Measurements from ENCODE around the gene CHAT.

Gene CHAT

DNA sequence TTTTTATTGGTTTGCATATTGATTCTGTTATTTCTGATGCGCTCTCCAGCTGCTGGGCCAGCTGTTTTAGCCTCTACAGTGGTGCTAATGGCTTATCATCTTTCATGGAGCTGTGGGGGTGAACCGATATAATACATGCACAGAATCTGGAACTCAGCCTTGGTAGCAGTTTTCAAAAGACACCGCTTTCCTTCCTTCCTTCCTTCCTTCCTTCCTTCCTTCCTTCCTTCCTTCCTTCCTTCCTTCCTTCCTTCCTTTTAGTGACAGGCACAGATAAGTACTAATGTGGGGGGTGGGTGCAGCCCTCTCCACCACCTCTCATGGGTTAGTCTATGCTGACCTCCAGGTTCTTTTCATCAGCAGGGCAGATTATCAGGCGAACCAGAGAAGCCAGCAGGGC, 33.7 kb downstream of the CHAT start:
- Histone ChIP-seq H3K36me3 (ENCODE audit: insufficient read depth, low read length) (no peaks in the 10 kb centered on the region), H3K4me3 (ENCODE audit: low read depth, low read length) (no peak overlapping the region), H3K4me1 (ENCODE audit: control insufficient read depth, insufficient read depth, low read length, unreplicated experiment) (no peaks in the 10 kb centered on the region), H3K27me3 (ENCODE audit: insufficient read depth, low read length) (peaks cover 71% of the 10 kb centered on the region), H3K27ac (ENCODE audit: low read depth, low read length) (no peak overlapping the region), H3K79me2 (ENCODE audit: control insufficient read depth, insufficient read depth, low read length, unreplicated experiment) (no peaks in the 10 kb centered on the region), H2AFZ (ENCODE audit: low read length, unreplicated experiment) (no peak overlapping the region)

GRCh38 chr10:49647985-49648795, 34.4 kb downstream of the CHAT start:
- Histone ChIP-seq H3K4me3 (ENCODE audit: low read depth, low read length) (no peak overlapping the region), H3K27me3 (ENCODE audit: insufficient read depth, low read length) (peaks cover 77% of the 10 kb centered on the region), H3K79me2 (ENCODE audit: control insufficient read depth, insufficient read depth, low read length, unreplicated experiment) (no peaks in the 10 kb centered on the region), H3K36me3 (ENCODE audit: insufficient read depth, low read length) (no peaks in the 10 kb centered on the region), H3K27ac (ENCODE audit: low read depth, low read length) (no peak overlapping the region), H2AFZ (ENCODE audit: low read length, unreplicated experiment) (no peak overlapping the region), H3K4me1 (ENCODE audit: control insufficient read depth, insufficient read depth, low read length, unreplicated experiment) (no peaks in the 10 kb centered on the region)

DNA sequence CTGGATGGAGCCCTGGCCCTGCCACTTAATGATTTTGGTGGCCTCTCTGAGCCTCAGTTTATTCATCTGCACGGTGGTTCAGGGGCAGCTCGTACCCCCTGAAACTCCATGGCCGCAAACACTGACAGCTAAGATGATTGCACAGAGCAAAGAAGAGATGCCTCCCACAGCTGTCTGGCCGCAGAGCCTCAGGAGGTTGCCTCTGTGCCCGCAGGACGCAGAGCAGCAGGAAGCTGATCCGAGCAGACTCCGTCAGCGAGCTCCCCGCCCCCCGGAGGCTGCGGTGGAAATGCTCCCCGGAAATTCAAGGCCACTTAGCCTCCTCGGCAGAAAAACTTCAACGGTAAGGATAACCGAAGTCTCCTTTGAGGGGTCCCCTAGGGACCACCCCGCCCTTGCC, 35.5 kb downstream of the CHAT start:
- Histone ChIP-seq H3K36me3 (ENCODE audit: insufficient read depth, low read length) (no peaks in the 10 kb centered on the region), H3K79me2 (ENCODE audit: control insufficient read depth, insufficient read depth, low read length, unreplicated experiment) (no peaks in the 10 kb centered on the region), H2AFZ (ENCODE audit: low read length, unreplicated experiment) (no peak overlapping the region), H3K27ac (ENCODE audit: low read depth, low read length) (no peak overlapping the region), H3K4me3 (ENCODE audit: low read depth, low read length) (no peak overlapping the region), H3K4me1 (ENCODE audit: control insufficient read depth, insufficient read depth, low read length, unreplicated experiment) (no peaks in the 10 kb centered on the region), H3K27me3 (ENCODE audit: insufficient read depth, low read length) (peaks cover 76% of the 10 kb centered on the region)

DNA sequence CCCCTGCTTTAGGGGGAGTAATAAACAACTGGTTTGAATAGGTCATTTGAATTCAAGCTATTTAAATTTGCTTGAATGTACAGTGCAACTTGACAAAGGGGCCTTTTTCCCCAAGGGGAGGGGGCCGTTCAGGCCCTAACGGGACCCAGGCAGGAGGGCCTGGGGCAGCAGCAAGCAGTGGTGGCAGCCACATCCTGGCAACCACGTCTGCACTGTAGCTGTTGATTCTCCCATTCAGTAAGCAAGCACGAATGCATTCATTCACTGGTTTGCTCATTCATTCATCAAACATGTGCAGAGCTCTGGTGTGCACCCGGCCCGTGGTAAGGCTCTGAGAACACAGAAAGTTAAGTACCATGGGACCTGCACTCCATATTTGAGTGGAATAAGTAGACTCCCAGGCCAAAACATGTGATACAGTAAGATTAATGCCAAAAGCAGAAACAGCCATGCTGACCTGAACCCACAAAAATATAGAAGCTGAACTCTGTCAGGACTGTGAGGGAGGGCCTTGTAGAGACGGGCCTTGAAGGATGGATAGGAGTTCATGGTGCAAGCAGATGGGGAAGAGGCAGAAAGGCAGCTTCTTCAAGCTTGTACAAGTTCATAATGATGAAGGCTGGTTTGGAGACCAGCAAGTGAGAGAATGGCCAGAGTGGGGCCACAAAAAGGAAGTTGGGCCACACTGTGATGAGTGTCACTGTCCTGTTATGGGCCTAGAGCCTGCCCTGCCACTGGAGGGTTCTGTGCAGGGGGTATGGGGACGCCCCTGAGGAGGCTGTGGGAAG, 36.3 kb downstream of the CHAT start:
- no peaks in the 10 kb centered on the region for H3K36me3 ChIP-seq (ENCODE audit: insufficient read depth, low read length)
- peaks cover 76% of the 10 kb centered on the region for H3K27me3 ChIP-seq (ENCODE audit: insufficient read depth, low read length)
- H3K27ac ChIP-seq (ENCODE audit: low read depth, low read length), result no peak overlapping the region
- no peaks in the 10 kb centered on the region for H3K4me1 ChIP-seq (ENCODE audit: control insufficient read depth, insufficient read depth, low read length, unreplicated experiment)
- H3K79me2 ChIP-seq (ENCODE audit: control insufficient read depth, insufficient read depth, low read length, unreplicated experiment), result no peaks in the 10 kb centered on the region
- no peak overlapping the region for H2AFZ ChIP-seq (ENCODE audit: low read length, unreplicated experiment)
- no peak overlapping the region for H3K4me3 ChIP-seq (ENCODE audit: low read depth, low read length)

GRCh38 chr10:49650724-49651034, 36.8 kb downstream of the CHAT start:
- Histone ChIP-seq H2AFZ (ENCODE audit: low read length, unreplicated experiment) (no peak overlapping the region), H3K4me3 (ENCODE audit: low read depth, low read length) (no peak overlapping the region), H3K4me1 (ENCODE audit: control insufficient read depth, insufficient read depth, low read length, unreplicated experiment) (no peaks in the 10 kb centered on the region), H3K27ac (ENCODE audit: low read depth, low read length) (no peak overlapping the region), H3K36me3 (ENCODE audit: insufficient read depth, low read length) (no peaks in the 10 kb centered on the region), H3K27me3 (ENCODE audit: insufficient read depth, low read length) (peaks cover 75% of the 10 kb centered on the region), H3K79me2 (ENCODE audit: control insufficient read depth, insufficient read depth, low read length, unreplicated experiment) (no peaks in the 10 kb centered on the region)

GRCh38 chr10:49651039-49651835, 37.4 kb downstream of the CHAT start:
- Histone ChIP-seq H3K4me1 (ENCODE audit: control insufficient read depth, insufficient read depth, low read length, unreplicated experiment) (no peaks in the 10 kb centered on the region), H3K79me2 (ENCODE audit: control insufficient read depth, insufficient read depth, low read length, unreplicated experiment) (no peaks in the 10 kb centered on the region), H2AFZ (ENCODE audit: low read length, unreplicated experiment) (no peak overlapping the region), H3K4me3 (ENCODE audit: low read depth, low read length) (no peak overlapping the region), H3K36me3 (ENCODE audit: insufficient read depth, low read length) (no peaks in the 10 kb centered on the region), H3K27me3 (ENCODE audit: insufficient read depth, low read length) (peaks cover 76% of the 10 kb centered on the region), H3K27ac (ENCODE audit: low read depth, low read length) (no peak overlapping the region)

DNA sequence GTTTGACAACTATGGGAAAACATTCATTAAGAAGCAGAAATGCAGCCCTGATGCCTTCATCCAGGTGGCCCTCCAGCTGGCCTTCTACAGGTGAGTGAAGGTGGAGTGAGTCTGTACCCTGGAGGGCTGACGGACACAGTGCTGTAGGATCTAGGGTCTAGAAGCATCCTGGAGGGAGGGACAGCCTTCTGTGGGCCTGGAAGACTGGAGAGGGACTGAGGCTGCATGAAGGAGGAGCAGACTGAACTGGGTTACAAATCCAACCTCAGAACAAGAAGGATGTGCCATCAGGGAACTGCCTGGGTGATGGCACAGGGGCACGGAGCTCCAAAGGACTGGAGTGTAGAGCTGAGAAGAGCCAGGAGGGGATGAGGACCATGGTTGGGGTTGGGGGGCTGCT, 38.1 kb downstream of the CHAT start:
- Histone ChIP-seq H3K79me2 (ENCODE audit: control insufficient read depth, insufficient read depth, low read length, unreplicated experiment) (no peaks in the 10 kb centered on the region), H3K4me3 (ENCODE audit: low read depth, low read length) (no peak overlapping the region), H3K4me1 (ENCODE audit: control insufficient read depth, insufficient read depth, low read length, unreplicated experiment) (no peaks in the 10 kb centered on the region), H3K36me3 (ENCODE audit: insufficient read depth, low read length) (no peaks in the 10 kb centered on the region), H3K27ac (ENCODE audit: low read depth, low read length) (no peak overlapping the region), H3K27me3 (ENCODE audit: insufficient read depth, low read length) (peaks cover 75% of the 10 kb centered on the region), H2AFZ (ENCODE audit: low read length, unreplicated experiment) (no peak overlapping the region)

DNA sequence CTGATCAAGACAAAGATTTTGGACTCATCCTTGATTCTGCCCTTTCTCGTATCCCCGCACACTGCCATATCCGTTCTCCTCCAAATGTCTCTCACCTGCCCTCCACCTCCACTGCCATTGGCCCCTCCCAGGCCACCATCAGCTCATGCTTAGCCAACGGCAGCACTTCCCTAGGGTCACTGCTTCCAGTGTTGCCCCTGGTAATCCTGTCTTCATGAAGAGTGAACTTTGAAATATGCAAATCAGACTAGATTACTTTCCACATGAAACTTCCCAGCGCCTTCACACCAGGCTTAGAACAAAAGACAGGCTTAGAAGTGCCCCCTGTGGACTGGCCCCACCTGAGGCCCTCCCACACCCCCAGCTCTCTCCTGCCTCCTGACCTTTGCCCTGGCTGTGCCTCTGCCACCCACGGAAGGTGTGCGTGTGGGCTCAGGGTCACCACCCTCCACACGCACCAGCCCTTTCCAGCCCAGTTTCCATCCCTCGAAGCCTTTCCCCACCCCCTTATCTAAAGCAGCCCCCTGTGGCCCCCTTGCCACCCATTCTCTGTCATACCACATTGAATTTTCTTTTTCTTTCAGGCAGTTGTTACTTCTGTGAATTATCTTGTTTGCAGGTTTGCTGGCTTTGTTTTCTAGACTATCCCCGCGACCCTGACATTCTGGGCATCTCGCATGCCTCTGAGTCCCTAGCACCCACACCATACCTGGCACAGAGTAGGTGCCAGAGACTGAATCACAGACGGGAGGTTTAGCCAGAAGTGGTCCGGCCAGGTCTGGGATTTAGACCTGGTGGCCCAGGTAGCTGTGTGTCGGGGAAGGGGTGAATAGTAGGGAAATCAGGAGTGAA, 38.8 kb downstream of the CHAT start:
- Histone ChIP-seq H3K27ac (ENCODE audit: low read depth, low read length) (no peak overlapping the region), H3K4me1 (ENCODE audit: control insufficient read depth, insufficient read depth, low read length, unreplicated experiment) (no peaks in the 10 kb centered on the region), H3K79me2 (ENCODE audit: control insufficient read depth, insufficient read depth, low read length, unreplicated experiment) (no peaks in the 10 kb centered on the region), H3K4me3 (ENCODE audit: low read depth, low read length) (no peak overlapping the region), H3K36me3 (ENCODE audit: insufficient read depth, low read length) (no peaks in the 10 kb centered on the region), H3K27me3 (ENCODE audit: insufficient read depth, low read length) (peaks cover 75% of the 10 kb centered on the region), H2AFZ (ENCODE audit: low read length, unreplicated experiment) (no peak overlapping the region)

DNA sequence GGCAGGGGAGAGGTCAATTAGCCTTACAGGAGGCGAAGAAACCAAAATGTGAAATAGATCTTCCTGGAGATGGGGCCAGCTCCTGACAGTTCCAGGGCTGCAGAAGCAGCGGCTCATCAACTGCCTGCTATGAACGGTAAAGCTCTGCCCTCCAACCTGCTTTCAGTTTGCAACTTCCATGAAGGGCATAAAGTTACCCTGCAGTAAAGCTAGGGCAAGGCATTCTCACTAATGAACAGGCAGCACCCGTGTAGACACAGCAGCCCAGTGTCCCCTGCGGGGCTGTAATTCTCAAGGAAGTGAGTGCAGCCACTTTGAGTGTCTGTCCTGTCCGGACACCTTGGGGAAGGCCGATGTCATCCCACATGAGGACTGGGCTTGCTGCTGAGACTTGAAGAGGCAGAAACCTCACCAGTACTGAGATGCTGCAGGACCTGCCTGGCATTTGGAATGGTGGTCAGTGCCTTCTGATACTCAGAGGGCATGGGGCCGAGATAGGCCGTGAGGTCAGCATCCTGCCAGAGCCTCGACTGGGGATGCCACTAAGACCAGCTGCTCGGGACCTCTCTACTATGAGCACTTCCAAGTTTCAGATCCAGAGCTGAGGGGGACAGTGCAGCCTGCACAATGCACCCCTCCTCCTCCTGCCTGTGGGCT, 39.6 kb downstream of the CHAT start:
- H3K4me3 ChIP-seq (ENCODE audit: low read depth, low read length), result no peak overlapping the region
- H3K79me2 ChIP-seq (ENCODE audit: control insufficient read depth, insufficient read depth, low read length, unreplicated experiment), result no peaks in the 10 kb centered on the region
- H3K36me3 ChIP-seq (ENCODE audit: insufficient read depth, low read length), result no peaks in the 10 kb centered on the region
- no peak overlapping the region for H2AFZ ChIP-seq (ENCODE audit: low read length, unreplicated experiment)
- peaks cover 73% of the 10 kb centered on the region for H3K27me3 ChIP-seq (ENCODE audit: insufficient read depth, low read length)
- no peaks in the 10 kb centered on the region for H3K4me1 ChIP-seq (ENCODE audit: control insufficient read depth, insufficient read depth, low read length, unreplicated experiment)
- no peak overlapping the region for H3K27ac ChIP-seq (ENCODE audit: low read depth, low read length)

Data from ACC112 (cell line).